Mammary epithelial cell (primary cell): ENCODE results near the gene RNU1-2.
"Not testable (repeated sequence)": the region's sequence is repeated elsewhere in the genome, so short reads cannot be mapped to it uniquely, and the experiment has no call there.

Experiments
- EZH2 ChIP-seq: IDR thresholded peaks from 2 replicates; pipeline ENCODE4 v1.6.1; 2012; ENCODE audit warnings: low read length, inconsistent platforms, borderline replicate concordance
- TF ChIP-seq, protein P1 (sequence below), 2 donors: IDR thresholded peaks in 1 of 2; conservative IDR thresholded peaks in 1 of 2; 2 replicates each; pipeline ENCODE4 v1.5.1; 2011 to 2012; ENCODE audit warnings: inconsistent platforms in 2 of 2, low read length in 2 of 2, mild to moderate bottlenecking in 2 of 2, control low read depth in 1 of 2, low read depth in 1 of 2; ENCODE audit not compliant: insufficient read depth in 1 of 2; ENCODE audit errors: extremely low read depth in 1 of 2

GRCh38 chr1:16933945-16934344 is 38.2 kb downstream of the RNU1-2 start:
- TF ChIP-seq, protein P1, sequence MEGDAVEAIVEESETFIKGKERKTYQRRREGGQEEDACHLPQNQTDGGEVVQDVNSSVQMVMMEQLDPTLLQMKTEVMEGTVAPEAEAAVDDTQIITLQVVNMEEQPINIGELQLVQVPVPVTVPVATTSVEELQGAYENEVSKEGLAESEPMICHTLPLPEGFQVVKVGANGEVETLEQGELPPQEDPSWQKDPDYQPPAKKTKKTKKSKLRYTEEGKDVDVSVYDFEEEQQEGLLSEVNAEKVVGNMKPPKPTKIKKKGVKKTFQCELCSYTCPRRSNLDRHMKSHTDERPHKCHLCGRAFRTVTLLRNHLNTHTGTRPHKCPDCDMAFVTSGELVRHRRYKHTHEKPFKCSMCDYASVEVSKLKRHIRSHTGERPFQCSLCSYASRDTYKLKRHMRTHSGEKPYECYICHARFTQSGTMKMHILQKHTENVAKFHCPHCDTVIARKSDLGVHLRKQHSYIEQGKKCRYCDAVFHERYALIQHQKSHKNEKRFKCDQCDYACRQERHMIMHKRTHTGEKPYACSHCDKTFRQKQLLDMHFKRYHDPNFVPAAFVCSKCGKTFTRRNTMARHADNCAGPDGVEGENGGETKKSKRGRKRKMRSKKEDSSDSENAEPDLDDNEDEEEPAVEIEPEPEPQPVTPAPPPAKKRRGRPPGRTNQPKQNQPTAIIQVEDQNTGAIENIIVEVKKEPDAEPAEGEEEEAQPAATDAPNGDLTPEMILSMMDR (conservative IDR thresholded peaks at IDR 0.05 in 1 of 2, IDR thresholded peaks at IDR 0.05 in 1 of 2; ENCODE audit: extremely low read depth in 1 of 2, insufficient read depth in 1 of 2, low read depth in 1 of 2, low read length in 2 of 2) = not testable (repeated sequence)
- not testable (repeated sequence) for TF ChIP-seq EZH2
